ENCODE data around the gene HOXA9.
A peak's percentile ranks its signal among the peaks of the same experiment; 100 is the strongest.

The HOXA9 gene

DNA sequence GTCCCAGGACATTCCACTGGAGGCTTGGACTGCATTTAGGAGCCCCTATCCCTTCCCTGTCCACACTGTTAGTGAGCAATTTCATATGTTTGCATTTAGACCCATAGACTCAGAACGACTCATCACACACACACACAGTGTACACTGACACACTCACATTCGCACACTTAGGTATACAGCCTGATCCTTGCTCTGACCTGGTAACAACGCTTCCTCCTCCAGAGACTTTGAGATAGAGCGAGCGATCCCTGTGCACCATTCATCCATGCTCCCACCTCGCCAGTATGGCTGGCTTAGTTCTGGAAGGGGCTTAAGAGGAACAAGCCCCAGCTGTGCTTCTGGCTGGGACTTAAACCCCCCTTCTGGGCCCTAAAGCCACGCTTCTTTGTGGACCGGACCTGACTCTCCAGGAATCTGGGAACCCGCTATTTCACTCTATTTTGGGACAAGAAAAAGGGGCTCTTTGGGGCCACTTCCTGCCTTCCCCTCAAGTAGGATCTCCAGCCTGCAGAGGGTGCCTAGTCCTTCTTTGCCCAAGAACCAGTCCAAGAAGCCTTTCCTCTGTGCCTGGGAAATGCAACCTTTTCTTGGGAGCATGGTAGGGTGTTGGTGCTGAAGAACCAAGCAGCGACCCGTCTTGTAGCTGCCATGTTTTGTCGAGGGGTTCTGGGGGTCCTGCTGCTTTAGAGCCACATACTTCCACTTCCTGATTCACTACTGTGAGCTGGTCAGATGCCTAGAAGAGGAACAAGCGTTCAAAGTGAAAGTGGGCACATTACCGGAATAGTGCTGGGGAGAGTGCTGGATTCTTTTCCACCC lies 35.6 kb upstream of the HOXA9 start:
- no peak for DNase-seq

DNA sequence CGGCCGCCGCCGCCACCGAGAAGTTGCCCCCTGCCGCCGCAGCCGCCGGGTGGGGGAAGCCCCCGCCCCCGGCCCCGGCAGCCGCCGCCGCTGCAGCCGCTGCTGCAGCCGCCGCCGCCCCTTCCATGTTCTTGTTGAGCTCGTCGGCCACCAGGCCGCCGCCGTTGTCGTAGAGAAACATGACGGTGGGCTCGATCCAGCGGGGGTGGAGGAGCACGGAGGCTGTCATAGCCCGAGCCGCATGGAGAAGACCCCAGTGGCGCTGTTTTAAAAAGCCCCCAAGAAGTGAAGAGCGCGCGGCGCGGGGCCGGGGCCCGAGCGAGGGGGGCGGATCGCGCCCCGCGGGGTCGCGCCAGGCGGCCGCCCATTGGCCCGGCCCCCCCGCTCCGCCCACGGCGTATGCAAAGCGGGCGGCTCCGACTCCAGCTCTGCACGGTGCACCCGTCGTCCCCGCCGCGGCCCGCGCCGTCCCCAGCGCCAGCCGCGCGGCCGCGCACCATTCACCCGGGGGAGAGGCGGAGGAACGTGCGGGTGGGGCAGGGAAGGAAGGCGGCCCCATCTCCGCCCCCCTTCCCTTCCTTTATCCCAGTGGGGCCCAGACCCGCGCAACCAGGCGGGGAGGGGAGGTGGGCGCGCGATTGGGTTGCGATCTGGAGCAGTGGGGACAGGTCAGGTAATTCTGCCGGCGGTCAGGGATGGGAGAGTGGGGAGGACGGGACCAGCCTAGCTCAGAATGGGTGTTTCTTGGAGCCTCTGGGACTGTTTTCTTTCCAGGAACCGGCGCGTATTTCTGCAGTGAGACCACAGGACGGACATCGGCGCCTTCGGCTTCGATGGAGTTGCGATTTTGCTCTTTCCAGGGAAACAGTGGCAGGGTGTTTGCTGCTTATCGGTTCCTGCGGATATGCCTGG lies 34.8 kb upstream of the HOXA9 start, which contains the start of gene HOXA13:
TSS of gene HOXA13 (minus strand) at position 243 of the 912 bp plus-strand sequence. CDS start at position 229, 14 bp downstream.
- no peak for DNase-seq

DNA sequence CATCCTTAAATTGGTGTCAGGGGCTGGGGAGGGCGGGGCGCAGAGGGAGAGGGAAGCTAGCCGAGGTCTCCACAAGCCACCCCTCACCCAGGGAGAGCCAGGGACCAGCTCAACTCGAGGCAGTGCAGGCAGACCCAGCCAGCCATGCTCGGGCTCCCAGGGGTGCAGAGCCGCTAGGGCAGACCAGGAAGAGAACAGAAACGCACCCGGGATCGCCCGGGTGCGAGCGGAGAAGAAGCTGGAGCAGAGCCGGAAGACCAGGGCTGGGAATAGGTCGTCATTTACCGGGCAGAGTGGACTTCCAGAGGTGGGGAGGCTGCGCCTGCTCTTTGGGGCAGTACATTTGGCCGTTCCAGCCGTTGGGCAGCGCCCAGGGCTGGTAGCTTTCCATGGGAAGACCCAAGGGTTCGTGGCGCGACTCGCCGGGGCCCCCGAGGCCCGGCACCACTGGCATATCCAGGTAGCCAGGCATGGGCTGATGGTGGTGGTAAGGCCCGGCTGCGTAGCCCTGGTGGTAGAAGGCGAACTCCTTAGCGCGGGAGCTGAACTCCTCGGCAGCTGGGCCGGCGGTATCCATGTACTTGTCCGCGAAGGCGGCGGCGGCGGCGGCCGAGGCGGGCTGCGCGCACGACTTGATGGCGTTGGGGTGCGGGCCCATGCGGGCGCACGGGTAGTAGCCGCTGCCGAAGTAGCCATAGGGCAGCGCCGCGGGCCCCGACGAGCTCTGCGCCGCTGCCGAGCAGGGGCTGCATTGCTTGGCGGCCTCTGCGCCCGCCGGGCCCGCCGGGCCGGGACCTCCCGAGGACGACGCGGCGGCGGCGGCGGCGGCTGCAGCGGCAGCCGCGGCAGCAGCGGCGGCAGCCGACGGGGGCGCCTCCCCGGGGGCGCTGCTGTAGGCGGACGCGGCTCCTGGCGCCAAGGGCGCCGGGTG lies 33.8 kb upstream of the HOXA9 start:
- no peak for DNase-seq

DNA sequence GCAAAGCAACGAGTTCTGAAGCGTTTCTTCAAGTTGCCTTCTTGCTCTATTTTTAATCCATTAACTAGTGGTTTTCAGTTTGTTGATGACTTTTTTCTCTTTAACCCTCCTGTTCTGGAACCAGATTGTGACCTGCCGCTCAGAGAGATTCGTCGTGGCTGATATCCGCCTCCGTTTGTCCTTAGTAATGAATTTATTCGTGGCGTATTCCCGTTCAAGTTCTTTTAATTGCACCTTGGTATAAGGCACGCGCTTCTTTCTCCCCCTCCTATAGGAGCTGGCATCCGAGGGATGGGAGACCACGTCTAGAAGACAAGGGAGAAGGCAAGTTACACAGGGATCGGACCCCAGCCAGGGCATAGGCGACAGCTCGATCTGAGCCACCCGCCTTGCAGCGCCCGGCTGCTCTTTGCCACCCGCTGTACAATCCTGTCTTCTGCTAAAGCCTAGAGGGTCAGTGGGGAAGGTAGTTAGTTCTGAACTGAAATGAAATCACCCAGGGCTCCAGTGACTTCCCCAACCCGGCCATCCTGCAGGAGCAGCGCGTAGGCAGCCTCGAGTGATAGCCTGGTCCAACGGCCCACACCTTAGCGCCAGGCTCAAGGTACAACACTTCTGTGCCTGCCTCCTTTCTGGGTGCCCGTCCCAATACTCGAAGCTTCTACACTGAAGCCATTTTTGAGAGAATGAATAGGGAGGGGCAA lies 33.0 kb upstream of the HOXA9 start:
- DNase-seq: no peak

DNA sequence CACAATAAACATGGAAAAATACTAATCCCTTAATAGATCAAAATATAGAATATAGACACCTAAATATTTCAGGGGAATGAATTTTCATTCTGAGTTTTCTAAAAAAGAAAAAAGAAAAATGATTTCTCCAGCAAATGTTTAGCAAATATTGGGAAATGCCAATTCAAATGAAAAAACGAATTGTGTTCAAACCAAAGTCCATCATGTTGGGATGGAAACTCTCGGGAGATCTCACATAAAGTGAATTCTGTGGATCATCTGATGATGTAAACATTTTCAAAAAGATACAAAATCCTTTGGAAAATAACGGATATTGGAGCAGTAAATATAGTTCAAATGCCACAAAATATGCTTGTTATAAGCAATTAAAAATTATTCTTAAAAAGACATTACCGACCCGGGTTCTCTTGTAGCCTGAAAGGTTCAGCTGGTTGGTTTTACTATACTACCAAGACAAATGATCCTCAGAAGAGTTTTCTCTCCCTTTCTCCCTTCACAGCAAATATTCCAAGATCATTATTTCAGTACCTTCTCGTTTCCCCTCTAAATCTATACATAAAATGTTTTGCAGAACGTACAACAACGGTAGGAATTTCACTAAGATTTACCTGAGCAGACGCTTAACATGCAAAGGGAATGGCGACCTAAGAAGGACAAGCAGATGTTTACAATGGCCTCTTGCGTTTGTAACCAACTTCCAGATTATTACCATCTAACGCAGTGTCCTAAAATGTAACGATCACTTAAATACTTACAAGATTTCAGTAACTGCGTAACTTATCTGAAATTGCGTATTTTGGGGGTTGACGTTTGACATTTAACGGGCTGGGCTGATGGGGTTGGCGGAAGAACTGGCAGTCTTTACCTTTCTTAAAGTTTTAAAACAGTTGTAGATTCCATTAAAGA lies 32.1 kb upstream of the HOXA9 start:
- no peak for DNase-seq

DNA sequence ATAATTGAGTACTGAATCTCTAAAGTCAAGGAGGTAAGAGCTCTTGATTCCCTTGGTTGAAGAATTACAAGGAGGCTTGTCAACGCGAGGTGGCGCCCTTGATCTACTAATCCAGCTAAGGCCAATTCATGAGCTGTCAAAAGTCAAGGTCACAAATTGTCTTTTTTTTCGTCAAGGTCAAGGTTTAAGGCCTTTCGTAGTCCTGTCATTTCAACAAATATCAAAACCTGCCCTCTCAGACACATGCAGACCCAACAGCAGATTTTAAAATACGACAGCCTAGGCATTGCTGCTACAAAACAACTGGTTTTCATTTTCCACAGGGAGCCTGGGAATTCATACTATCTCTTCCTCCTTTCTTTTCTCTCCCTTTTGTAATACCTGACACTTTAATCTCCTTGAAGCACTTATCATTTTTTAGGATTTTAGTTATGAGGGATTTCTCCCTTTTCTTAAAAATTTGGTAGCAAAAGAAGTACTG lies 31.0 kb upstream of the HOXA9 start:
- peak; percentile 87 for DNase-seq

DNA sequence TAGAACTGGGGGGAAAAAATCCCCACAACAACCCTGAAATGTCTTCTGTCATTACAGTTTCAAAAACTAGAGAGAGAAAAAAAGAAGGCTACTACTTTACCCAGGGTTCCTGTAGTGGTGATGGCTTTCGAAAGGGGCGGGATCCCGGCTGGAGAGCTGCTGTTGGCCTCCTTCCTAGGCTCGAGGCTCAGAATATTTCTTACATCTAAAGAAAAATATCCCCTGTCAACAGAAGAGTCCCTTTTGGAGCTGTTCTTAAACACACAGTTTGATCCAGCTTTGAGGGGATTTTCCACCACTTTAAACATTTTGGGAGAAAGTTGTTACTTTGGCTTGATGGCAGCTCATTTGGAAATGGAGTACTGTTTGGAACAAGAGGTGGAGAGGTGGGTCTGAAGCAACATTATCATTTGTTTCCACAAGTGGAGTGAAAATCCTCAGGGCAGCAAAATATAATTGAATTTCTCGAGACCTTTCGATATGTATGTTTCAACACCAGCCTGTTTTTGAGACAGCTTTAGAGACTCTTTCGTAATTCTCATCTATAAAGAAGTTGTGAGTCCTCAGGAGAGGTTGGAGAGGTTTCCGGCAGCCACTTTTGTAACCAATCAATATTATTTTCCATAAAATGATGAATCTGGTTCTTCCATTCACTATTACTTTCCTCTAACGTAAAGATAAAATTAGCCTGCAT lies 29.5 kb upstream of the HOXA9 start:
- no peak for DNase-seq

DNA sequence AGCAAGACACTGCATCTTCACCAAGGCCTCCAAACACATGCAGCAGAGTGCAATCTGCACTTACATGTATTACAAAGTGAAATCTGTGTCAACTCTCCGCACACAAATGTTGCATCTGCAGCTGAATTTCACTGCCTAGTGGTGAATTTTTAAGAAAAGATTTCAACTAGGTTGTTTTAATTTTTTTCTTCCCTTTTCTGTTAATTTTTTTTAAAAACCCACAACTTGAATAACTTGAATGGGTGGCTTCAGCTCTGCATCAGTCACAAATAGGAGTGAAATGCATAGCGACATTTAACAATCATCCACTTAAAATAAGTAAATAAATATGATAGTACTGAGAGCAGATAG lies 28.6 kb upstream of the HOXA9 start:
- DNase-seq: no peak

DNA sequence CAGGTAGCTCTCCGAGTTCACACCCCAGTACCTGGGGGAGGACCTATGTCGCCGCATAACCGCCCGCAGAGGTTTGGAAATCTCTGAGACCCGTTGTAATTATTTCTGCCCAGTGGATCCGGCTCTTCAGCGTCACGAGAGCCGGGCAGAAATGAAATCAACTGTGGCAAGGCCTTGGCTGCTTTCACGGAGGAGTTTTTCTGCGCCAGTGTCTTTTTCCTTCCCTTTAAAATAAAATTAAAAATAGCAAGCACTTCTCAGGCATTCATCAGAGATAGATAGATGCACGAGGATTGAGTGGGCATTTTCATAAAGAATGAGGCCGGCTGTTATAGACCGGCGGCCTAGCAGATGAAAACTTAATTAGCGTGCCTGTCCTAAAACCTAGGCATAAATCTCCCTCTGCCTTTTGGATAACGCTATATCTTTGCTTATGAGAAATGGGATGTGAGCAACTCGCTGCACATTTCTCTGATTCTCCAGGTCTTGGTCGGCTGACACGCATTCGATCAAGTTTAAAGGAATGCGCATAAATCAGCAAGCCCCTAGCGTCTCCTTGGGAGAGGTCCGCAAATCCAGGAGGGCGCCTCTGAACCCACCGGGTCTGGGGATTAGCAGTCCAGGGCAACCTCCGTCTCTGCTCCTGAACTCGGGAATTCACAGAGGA lies 28.1 kb upstream of the HOXA9 start:
- DNase-seq: no peak

DNA sequence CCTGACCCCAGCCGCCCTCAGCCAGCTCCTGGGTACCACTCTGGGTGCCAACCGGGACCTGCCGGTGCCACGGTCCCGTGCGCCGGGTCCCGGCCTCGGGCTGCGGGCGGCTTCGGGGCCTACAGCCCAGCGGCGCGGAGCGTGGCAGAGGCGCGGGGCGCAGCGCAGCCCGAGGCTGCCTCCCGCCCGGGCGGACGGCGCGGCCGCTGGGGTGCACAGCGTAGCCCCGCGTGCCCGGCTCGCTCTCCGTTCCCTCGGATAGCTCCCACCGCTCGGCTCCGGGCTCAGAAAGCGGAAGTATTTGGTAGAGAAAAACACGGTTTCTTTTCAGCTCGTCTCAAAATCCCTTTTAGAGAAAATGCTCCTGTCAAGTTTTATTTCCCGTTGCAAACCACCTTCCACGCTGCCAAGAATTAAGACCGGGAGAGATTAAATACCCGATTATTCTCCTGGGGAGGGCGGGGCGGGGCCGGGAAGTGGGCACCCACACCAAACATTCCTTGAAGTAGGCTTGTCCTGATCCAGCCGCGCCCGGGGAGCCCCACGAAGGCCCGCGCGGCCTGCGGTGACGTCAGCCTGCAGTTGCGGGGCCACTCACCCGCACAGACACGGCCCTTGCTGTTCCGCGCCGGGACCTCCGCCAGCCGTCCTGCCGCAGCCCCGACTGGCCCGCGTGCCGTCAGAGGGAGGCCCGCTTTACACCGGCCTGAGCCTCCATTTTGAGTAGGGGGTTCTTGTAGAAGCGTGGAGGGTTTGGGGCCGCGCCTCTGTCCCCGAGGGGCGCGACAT lies 27.4 kb upstream of the HOXA9 start:
- DNase-seq: no peak

DNA sequence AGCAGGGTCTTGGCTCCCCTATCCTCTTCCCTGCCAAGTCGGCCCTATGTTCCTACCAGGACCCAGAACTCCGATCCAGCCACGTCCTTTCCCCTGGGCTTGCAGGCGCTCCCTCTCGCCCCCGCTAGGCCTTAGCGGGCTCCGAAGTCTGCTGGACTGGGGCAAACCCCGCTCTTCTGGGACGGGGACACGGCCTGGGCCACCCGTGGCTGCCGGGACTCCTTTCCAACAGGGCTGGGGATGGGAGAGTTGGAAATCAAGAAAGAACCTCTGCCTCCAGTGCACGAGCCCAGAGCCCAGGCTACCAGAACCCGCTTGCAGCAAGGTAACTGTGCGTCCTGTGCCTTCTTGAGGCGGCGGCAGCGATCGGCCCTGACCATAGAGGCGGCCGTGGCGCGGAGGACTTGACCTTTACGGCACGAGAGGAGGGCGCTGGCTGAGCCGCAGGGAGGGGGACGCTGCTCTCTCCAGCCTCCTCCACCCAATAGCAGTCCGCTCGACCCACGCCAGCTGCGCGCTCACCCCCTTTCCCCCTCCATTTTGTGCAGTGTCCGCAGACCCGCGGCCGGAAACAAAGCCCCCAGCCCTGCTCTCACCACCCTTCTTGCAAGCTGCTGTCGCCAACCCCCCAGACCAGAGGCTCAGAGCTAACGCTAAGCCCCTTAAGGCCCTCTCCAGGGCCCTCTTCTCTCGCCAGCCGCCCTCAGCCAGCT lies 26.7 kb upstream of the HOXA9 start:
- no peak for DNase-seq

DNA sequence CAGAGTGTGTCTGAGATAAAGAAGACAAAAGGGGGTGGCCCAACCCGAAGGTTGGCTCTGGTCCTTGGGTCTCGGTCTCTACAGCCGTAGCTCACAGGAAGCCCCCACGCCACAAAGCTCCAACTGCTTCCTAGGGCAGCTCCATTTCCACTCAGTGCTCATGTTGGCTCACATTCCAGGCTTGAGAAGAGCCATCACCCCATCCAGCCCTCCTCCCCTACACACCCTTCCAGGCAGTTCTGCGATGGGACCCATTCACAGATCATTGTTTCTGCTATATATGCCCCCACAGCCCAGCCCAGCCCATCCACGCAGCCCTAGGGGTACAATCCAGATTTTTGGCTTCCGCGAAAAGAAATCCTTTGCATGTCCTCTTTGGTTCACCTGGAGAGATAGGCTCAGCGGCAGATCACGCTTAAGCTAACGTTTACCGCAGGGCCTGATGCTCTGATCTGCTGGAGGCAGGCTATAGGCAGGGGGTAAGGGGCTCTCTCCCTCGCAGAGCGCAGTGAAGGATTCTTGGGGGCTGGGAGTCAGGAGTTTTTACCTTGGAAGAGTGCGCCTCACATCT lies 25.9 kb upstream of the HOXA9 start:
- DNase-seq: no peak

DNA sequence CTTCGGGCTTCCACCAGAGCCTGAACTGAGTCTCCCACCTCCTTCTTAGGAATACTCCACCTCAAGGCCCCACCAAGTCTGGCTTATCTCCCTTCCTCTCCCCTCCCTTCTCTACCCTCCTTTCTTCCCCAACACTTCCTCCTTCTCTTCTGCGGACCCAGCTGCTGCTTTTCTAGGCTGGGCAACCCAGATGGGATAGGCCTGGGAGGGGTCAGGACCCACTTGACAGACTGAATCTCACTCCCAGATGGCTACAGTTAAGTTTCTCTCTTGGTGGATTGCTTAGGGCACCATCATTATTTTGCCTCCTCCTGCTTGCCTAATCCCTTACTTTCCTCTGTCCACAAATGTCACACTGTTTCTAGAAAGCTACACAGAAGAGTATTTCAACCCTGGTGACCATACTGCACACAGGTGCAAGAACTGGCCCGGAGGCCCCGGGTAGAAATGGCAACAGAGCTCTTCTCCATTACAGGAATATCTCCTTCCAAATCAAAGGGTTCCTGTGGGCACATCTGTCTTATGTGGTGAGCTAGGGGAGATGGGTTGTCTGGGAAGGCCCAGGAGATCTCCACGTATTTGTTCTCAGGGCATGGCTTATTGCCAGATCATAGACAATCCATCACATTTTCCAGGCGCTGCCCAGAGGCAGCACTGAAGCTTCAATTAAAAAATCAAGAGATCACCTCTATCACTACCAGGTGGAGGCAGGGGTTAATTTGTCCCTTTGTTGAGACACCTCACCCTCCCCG lies 24.8 kb upstream of the HOXA9 start:
- no peak for DNase-seq

DNA sequence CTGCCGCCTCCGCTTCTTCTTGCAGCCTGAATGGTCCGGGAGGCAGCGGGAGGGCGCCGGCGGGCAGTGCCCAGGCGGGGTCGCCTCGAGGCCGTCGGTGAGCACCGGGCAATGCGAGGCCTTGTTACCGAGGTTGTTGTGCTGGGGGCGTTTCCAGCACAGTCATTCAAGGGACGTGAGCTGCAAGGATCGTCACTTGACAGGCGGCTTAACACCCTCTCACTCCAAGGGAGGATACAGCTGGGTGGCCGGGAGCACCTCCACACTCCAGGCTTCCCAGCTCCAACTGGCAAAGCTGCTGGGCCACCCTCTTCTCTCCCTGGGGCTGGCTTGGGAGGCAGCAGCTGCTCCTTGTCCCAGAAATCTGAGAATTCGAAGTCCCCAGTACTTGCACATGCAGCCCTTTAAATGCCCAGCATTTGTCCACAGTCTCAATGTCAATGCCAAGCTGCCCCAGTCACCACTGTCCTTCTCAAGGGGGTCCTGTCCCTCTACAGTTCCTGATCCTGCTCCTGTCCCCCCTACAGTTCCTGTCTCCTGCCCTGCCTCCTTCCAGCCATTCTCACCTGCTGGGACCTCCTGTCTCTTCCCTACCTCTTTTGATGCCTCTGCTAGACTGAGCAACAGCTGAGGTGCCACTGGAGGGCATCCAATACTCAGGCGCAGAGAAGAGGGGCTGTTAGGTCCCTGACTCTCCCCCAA lies 24.1 kb upstream of the HOXA9 start:
- no peak for DNase-seq

DNA sequence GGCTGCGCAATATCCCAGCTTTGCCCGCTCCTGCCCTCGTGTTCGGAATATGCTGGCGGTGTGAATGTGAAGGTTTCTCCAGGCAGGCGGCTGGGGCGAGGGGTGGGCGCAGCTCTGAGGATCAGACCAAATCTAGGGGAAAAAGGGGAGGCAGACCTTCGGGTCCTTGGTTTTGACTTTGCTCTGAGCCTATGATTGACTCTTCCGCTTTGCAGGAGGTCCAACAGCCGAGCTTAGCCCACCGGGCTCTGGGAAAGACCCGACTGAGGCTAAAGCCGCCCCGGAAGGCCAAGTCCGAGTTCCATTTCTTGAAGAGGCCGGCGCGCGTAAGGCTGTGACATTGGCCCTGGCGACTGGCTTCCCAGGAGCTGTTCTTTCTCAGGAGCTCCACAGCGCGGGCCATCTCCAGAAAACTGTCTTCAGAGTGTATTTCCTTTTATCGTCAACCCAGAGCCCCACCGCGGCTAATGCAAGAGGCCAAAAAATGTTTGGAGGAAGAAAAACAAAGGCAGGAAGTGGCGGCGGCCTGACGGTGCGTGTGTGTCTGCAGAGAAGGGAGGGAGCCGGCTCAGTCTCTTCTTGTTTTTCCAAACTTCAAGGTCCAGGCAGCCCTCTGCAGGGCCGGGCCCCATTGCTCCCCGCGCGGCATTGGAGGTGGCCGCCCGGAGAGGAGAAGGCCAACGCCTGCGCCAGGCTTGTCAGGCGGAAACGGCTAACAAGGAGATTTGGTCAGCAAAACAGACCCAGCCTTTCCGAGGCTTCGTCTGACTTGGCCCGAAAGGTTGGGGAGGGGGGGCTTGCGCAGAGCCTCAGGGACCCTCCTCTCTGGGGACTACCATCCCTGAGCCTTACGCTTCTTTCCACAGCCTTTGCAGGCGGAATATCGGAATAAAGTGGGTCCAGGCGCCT lies 23.3 kb upstream of the HOXA9 start:
- no peak for DNase-seq

Data from stimulated activated CD4-positive, alpha-beta T cell treated with anti-CD3 and anti-CD28 coated beads, Interleukin-12 subunit alpha, Interleukin-12 subunit beta, amount 100 ng/mL, for 4 hours (primary cell).